Thyroid gland (tissue), 4 donors: ENCODE measurements around the gene SAMD4A.

Experiments
- CTCF ChIP-seq, 6 experiments: fragments of 200-600 bp in 3 of 6; fragments of 450-650 bp in 3 of 6; sonication (generic) in 3 of 6; IDR thresholded peaks; one replicate each; pipeline ENCODE4 v1.5.1; 2016 to 2019; ENCODE audit warnings: antibody characterized with exemption in 6 of 6, mild to moderate bottlenecking in 2 of 6, inconsistent platforms in 1 of 6, moderate library complexity in 1 of 6
- POLR2A ChIP-seq, 2 donors: fragments of 450-650 bp; IDR thresholded peaks; one replicate each; pipeline ENCODE4 v1.6.1; 2017; ENCODE audit warnings: antibody characterized with exemption in 2 of 2, mild to moderate bottlenecking in 2 of 2, moderate library complexity in 1 of 2

- TF ChIP-seq CTCF (IDR thresholded peaks at IDR 0.05) (no peak), POLR2A (IDR thresholded peaks at IDR 0.05) (no peak)
These were observed 217.7 kb downstream of the SAMD4A start for GRCh38 chr14:54784657-54785056.
